ENCODE data around the gene NDUFS1. TPM values are rescaled to one million over a fixed set of nuclear protein-coding genes. Genes with fewer than 3 reads are reported as not detected.

NDUFS1 gene
- total RNA-seq, 1 donor from 2014 or later, result 33.6 TPM

DNA sequence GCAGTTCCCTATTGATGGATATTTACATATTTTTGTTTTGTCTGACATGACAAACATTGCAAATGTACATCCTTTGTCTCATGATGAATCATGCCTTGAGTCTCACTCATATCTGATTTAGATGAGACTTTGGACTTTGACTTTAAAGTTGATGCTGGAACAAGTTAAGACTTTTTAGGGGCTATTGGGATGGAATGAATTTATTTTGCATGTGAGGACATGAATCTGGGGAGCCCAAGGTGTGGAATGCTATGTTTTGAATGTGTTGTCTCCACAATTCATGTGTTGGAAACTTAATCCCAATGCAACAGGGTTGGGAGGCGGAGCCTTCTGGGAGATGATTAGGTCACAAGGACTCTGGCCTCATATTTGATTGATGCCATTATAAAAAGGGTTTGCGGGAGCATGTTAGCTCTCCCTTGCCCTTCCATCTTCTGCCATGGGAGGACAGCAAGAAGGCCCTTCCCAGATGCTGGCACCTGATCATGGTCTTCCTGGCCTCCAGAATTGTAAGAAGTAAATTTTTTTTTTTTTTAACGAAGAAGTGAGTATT is 44.1 kb downstream of the NDUFS1 start:
- no peaks in the 10 kb centered on the region for H3K27me3 ChIP-seq
- H3K27ac ChIP-seq, result no peak overlapping the region
- no peaks in the 10 kb centered on the region for H3K9me3 ChIP-seq
- DNase-seq (ENCODE audit: extremely low spot score in 2 of 2), result no peak
- TF ChIP-seq POLR2A (IDR thresholded peaks at IDR 0.05), result no peak
- TF ChIP-seq, protein P1, sequence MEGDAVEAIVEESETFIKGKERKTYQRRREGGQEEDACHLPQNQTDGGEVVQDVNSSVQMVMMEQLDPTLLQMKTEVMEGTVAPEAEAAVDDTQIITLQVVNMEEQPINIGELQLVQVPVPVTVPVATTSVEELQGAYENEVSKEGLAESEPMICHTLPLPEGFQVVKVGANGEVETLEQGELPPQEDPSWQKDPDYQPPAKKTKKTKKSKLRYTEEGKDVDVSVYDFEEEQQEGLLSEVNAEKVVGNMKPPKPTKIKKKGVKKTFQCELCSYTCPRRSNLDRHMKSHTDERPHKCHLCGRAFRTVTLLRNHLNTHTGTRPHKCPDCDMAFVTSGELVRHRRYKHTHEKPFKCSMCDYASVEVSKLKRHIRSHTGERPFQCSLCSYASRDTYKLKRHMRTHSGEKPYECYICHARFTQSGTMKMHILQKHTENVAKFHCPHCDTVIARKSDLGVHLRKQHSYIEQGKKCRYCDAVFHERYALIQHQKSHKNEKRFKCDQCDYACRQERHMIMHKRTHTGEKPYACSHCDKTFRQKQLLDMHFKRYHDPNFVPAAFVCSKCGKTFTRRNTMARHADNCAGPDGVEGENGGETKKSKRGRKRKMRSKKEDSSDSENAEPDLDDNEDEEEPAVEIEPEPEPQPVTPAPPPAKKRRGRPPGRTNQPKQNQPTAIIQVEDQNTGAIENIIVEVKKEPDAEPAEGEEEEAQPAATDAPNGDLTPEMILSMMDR (IDR thresholded peaks at IDR 0.05), result no peak
- no peak for TF ChIP-seq POLR2AphosphoS5 (IDR thresholded peaks at IDR 0.05; ENCODE audit: insufficient read depth in 1 of 2, low read depth in 1 of 2)
- no peak overlapping the region for H3K4me3 ChIP-seq
- H3K4me1 ChIP-seq, result no peaks in the 10 kb centered on the region
- intact Hi-C loops (cut with DNase I), result no loop called here
- H3K36me3 ChIP-seq, result peaks cover 0 to 11% of the 10 kb centered on the region in 2 donors

DNA sequence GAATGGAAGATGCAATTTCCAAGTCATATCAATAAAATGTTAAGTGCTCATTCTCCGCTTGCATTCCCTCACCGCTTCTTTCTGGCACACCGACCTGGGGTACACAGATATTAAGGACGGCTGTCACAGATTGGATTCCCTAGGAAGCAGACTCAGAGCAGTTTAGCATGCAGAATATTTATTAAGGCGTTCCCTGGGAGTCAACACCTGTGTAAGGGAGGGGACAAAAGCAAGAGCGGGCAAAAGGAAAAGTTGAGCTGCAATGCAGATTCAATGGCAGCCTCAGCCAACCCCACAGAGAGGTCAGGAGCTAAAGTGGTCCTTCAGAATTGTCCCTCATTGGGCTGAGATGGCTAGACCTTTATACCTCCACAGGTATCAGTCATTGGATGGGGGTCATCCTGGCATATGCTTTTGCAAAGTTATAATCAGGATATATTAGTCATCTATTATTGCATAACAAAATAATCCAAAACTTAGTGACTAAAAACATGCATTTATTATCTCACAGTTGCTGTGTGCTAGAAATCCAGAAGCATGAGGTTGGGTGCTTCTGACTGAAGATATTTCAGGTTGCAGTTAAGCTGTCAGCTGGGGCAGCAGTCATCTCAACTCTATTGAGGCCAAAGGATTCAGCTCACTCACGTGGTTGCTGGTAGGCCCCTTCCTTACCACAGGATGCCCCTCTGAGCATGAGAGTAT is 46.2 kb downstream of the NDUFS1 start:
- no peak for TF ChIP-seq POLR2A (IDR thresholded peaks at IDR 0.05)
- no peak for TF ChIP-seq POLR2AphosphoS5 (IDR thresholded peaks at IDR 0.05; ENCODE audit: insufficient read depth in 1 of 2, low read depth in 1 of 2)
- TF ChIP-seq, protein P1 (IDR thresholded peaks at IDR 0.05), result no peak
- DNase-seq (ENCODE audit: extremely low spot score in 2 of 2), result no peak
- Histone ChIP-seq H3K4me1 (no peaks in the 10 kb centered on the region), H3K36me3 (peaks cover 0 to 5% of the 10 kb centered on the region in 2 donors), H3K27me3 (no peaks in the 10 kb centered on the region), H3K27ac (no peak overlapping the region), H3K9me3 (no peaks in the 10 kb centered on the region), H3K4me3 (no peak overlapping the region)
- intact Hi-C loops (cut with DNase I), result no loop called here

- DNase-seq (ENCODE audit: extremely low spot score in 2 of 2), result no peak
- no peaks in the 10 kb centered on the region for H3K9me3 ChIP-seq
- intact Hi-C loops (cut with DNase I), result no loop called here
Measured at GRCh38 chr2:206112108-206112507, 47.1 kb downstream of the NDUFS1 start.

GRCh38 chr2:206108713-206109112 is 50.5 kb downstream of the NDUFS1 start:
- no peak overlapping the region for H3K4me3 ChIP-seq
- no peaks in the 10 kb centered on the region for H3K27me3 ChIP-seq
- no peak for DNase-seq (ENCODE audit: extremely low spot score in 2 of 2)
- TF ChIP-seq POLR2A (IDR thresholded peaks at IDR 0.05) (no peak), POLR2AphosphoS5 (IDR thresholded peaks at IDR 0.05; ENCODE audit: insufficient read depth in 1 of 2, low read depth in 1 of 2) (no peak)
- TF ChIP-seq, protein P1 (IDR thresholded peaks at IDR 0.05), result no peak
- no peaks in the 10 kb centered on the region for H3K9me3 ChIP-seq
- intact Hi-C loops (cut with DNase I), result no loop called here
- no peaks in the 10 kb centered on the region for H3K4me1 ChIP-seq
- H3K36me3 ChIP-seq, result no peaks in the 10 kb centered on the region
- H3K27ac ChIP-seq, result no peak overlapping the region

More at GRCh38 chr2:206112108-206112507, 47.1 kb downstream of the NDUFS1 start:
- Histone ChIP-seq H3K4me1 (no peaks in the 10 kb centered on the region), H3K36me3 (peaks cover 0 to 5% of the 10 kb centered on the region in 2 donors), H3K27me3 (no peaks in the 10 kb centered on the region), H3K27ac (no peak overlapping the region), H3K4me3 (no peak overlapping the region)
- TF ChIP-seq POLR2A (IDR thresholded peaks at IDR 0.05) (no peak), POLR2AphosphoS5 (IDR thresholded peaks at IDR 0.05; ENCODE audit: insufficient read depth in 1 of 2, low read depth in 1 of 2) (no peak)
- TF ChIP-seq, protein P1 (IDR thresholded peaks at IDR 0.05), result no peak

- no peak overlapping the region for H3K4me3 ChIP-seq
- intact Hi-C loops (cut with DNase I), result no loop called here
- no peaks in the 10 kb centered on the region for H3K4me1 ChIP-seq
- no peaks in the 10 kb centered on the region for H3K27me3 ChIP-seq
- no peak for DNase-seq (ENCODE audit: extremely low spot score in 2 of 2)
- H3K9me3 ChIP-seq, result no peaks in the 10 kb centered on the region
- H3K27ac ChIP-seq, result no peak overlapping the region
- H3K36me3 ChIP-seq, result no peaks in the 10 kb centered on the region
- TF ChIP-seq POLR2AphosphoS5 (IDR thresholded peaks at IDR 0.05; ENCODE audit: insufficient read depth in 1 of 2, low read depth in 1 of 2) (no peak), POLR2A (IDR thresholded peaks at IDR 0.05) (no peak)
- TF ChIP-seq, protein P1 (IDR thresholded peaks at IDR 0.05), result no peak
Measured at GRCh38 chr2:206105541-206105940, 53.7 kb downstream of the NDUFS1 start.
